ENCODE measurements around the gene BTG2. TPM values are rescaled to one million over a fixed set of nuclear protein-coding genes. Genes with fewer than 3 reads are reported as not detected.
A peak's percentile ranks its signal among the peaks of the same experiment; 100 is the strongest.

BTG2 gene
- total RNA-seq, 1 donor from 2014 or later: 32.4 TPM

- Histone ChIP-seq H3K27me3 (ENCODE audit: control insufficient read depth in 3 of 3, insufficient read depth in 3 of 3, low read length in 3 of 3) (no peaks in the 10 kb centered on the region), H3K36me3 (ENCODE audit: control insufficient read depth in 3 of 3, insufficient read depth in 3 of 3, low read length in 3 of 3) (peaks cover 7 to 13% (median 12%) of the 10 kb centered on the region in 3 donors), H3K9ac (ENCODE audit: low read depth in 1 of 3, low read length in 3 of 3) (no peak overlapping the region), H3K4me1 (ENCODE audit: control insufficient read depth in 3 of 3, insufficient read depth in 3 of 3, low read length in 3 of 3) (peaks cover 18 to 34% (median 31%) of the 10 kb centered on the region in 3 donors), H3K9me3 (ENCODE audit: control insufficient read depth in 3 of 3, low read length in 3 of 3) (no peaks in the 10 kb centered on the region), H3K4me3 (ENCODE audit: low read length in 3 of 3) (no peak overlapping the region), H3K27ac (ENCODE audit: low read depth, low read length) (no peak overlapping the region)
These were observed 2.4 kb upstream of the BTG2 start for GRCh38 chr1:203302894-203303293.

- peaks cover 18 to 25% (median 24%) of the 10 kb centered on the region in 3 donors for H3K36me3 ChIP-seq (ENCODE audit: control insufficient read depth in 3 of 3, insufficient read depth in 3 of 3, low read length in 3 of 3)
- peak overlapping the region; percentile 56 to 77 (median 56) for H3K4me3 ChIP-seq (ENCODE audit: low read length in 3 of 3)
- H3K9me3 ChIP-seq (ENCODE audit: control insufficient read depth in 3 of 3, low read length in 3 of 3): no peaks in the 10 kb centered on the region
- peak overlapping the region; percentile 78 to 95 (median 91) for H3K9ac ChIP-seq (ENCODE audit: low read depth in 1 of 3, low read length in 3 of 3)
- H3K27me3 ChIP-seq (ENCODE audit: control insufficient read depth in 3 of 3, insufficient read depth in 3 of 3, low read length in 3 of 3): no peaks in the 10 kb centered on the region
- peak overlapping the region; percentile 99 for H3K27ac ChIP-seq (ENCODE audit: low read depth, low read length)
- H3K4me1 ChIP-seq (ENCODE audit: control insufficient read depth in 3 of 3, insufficient read depth in 3 of 3, low read length in 3 of 3): peaks cover 29 to 43% (median 39%) of the 10 kb centered on the region in 3 donors
These were observed 864 bp upstream of the BTG2 start for GRCh38 chr1:203304391-203304918.

GRCh38 chr1:203305809-203306088, 430 bp downstream of the BTG2 start:
- H3K36me3 ChIP-seq (ENCODE audit: control insufficient read depth in 3 of 3, insufficient read depth in 3 of 3, low read length in 3 of 3): peaks cover 21 to 25% (median 24%) of the 10 kb centered on the region in 3 donors
- H3K4me3 ChIP-seq (ENCODE audit: low read length in 3 of 3): peak overlapping the region; percentile 92 to 96 (median 94)
- no peaks in the 10 kb centered on the region for H3K27me3 ChIP-seq (ENCODE audit: control insufficient read depth in 3 of 3, insufficient read depth in 3 of 3, low read length in 3 of 3)
- H3K4me1 ChIP-seq (ENCODE audit: control insufficient read depth in 3 of 3, insufficient read depth in 3 of 3, low read length in 3 of 3): peaks cover 31 to 48% (median 42%) of the 10 kb centered on the region in 3 donors
- H3K27ac ChIP-seq (ENCODE audit: low read depth, low read length): peak overlapping the region; percentile 99
- H3K9ac ChIP-seq (ENCODE audit: low read depth in 1 of 3, low read length in 3 of 3): peak overlapping the region; percentile 98 to 100 (median 98)
- no peaks in the 10 kb centered on the region for H3K9me3 ChIP-seq (ENCODE audit: control insufficient read depth in 3 of 3, low read length in 3 of 3)

DNA sequence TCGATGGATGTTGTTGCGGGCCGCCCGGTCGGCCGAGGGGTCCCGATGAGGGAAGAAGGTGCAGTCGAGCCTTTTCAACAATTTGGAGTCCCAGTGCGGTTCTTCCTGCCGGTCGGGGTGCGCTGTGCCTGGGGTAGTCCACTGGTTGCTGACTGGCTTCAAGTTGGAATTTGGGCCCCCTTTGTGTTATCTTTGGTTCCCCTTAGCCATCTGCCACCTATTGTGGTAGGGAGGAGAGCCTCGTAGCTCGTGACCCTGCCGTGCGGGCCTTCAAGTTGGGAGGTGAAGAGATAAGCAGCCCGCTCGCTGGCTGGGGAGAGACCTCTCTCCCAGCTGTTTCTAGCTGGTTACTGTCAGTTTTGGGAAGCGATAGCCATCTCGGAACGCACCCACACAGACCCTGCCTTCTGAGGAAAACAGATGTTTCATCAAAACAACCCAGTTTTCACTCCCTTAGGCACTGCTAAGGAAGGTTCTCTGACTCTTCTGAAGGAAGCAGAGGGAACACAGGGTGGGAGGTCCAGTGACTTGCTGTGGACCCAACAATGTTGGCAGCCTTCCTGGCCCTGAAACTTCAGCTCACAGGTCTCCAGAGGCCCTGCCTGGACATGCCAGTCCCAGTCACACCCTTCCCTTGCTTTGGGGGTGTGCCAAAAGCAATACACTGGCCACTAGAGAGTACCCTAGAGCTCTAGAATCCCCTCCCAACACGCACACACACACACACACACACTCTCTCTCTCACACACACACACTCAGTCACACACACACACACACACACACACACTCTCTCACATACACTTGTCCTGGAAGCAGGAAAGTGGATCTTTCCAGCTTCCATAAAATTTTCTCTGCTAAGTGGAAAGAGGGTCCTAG, 1.0 kb downstream of the BTG2 start:
- Histone ChIP-seq H3K36me3 (ENCODE audit: control insufficient read depth in 3 of 3, insufficient read depth in 3 of 3, low read length in 3 of 3) (peaks cover 21 to 25% (median 24%) of the 10 kb centered on the region in 3 donors), H3K9me3 (ENCODE audit: control insufficient read depth in 3 of 3, low read length in 3 of 3) (no peaks in the 10 kb centered on the region), H3K4me1 (ENCODE audit: control insufficient read depth in 3 of 3, insufficient read depth in 3 of 3, low read length in 3 of 3) (peaks cover 31 to 51% (median 41%) of the 10 kb centered on the region in 3 donors), H3K27me3 (ENCODE audit: control insufficient read depth in 3 of 3, insufficient read depth in 3 of 3, low read length in 3 of 3) (no peaks in the 10 kb centered on the region), H3K27ac (ENCODE audit: low read depth, low read length) (peak overlapping the region; percentile 99), H3K4me3 (ENCODE audit: low read length in 3 of 3) (peak overlapping the region; percentile 92 to 96 (median 94)), H3K9ac (ENCODE audit: low read depth in 1 of 3, low read length in 3 of 3) (peak overlapping the region; percentile 98 to 100 (median 98))

GRCh38 chr1:203306965-203307541, 1.7 kb downstream of the BTG2 start:
- H3K4me3 ChIP-seq (ENCODE audit: low read length in 3 of 3): peak overlapping the region; percentile 92 to 96 (median 94)
- H3K27ac ChIP-seq (ENCODE audit: low read depth, low read length): peak overlapping the region; percentile 99
- peaks cover 31 to 54% (median 41%) of the 10 kb centered on the region in 3 donors for H3K4me1 ChIP-seq (ENCODE audit: control insufficient read depth in 3 of 3, insufficient read depth in 3 of 3, low read length in 3 of 3)
- H3K9ac ChIP-seq (ENCODE audit: low read depth in 1 of 3, low read length in 3 of 3): peak overlapping the region; percentile 98 to 100 (median 98)
- H3K9me3 ChIP-seq (ENCODE audit: control insufficient read depth in 3 of 3, low read length in 3 of 3): no peaks in the 10 kb centered on the region
- H3K27me3 ChIP-seq (ENCODE audit: control insufficient read depth in 3 of 3, insufficient read depth in 3 of 3, low read length in 3 of 3): no peaks in the 10 kb centered on the region
- H3K36me3 ChIP-seq (ENCODE audit: control insufficient read depth in 3 of 3, insufficient read depth in 3 of 3, low read length in 3 of 3): peaks cover 21 to 25% (median 24%) of the 10 kb centered on the region in 3 donors

- no peaks in the 10 kb centered on the region for H3K27me3 ChIP-seq (ENCODE audit: control insufficient read depth in 3 of 3, insufficient read depth in 3 of 3, low read length in 3 of 3)
- H3K27ac ChIP-seq (ENCODE audit: low read depth, low read length): peak overlapping the region; percentile 99
- no peaks in the 10 kb centered on the region for H3K9me3 ChIP-seq (ENCODE audit: control insufficient read depth in 3 of 3, low read length in 3 of 3)
- peak overlapping the region; percentile 92 to 96 (median 94) for H3K4me3 ChIP-seq (ENCODE audit: low read length in 3 of 3)
- H3K4me1 ChIP-seq (ENCODE audit: control insufficient read depth in 3 of 3, insufficient read depth in 3 of 3, low read length in 3 of 3): peaks cover 31 to 54% (median 41%) of the 10 kb centered on the region in 3 donors
- peaks cover 21 to 25% (median 24%) of the 10 kb centered on the region in 3 donors for H3K36me3 ChIP-seq (ENCODE audit: control insufficient read depth in 3 of 3, insufficient read depth in 3 of 3, low read length in 3 of 3)
- peak overlapping the region; percentile 98 to 100 (median 98) for H3K9ac ChIP-seq (ENCODE audit: low read depth in 1 of 3, low read length in 3 of 3)
These were observed 2.4 kb downstream of the BTG2 start for GRCh38 chr1:203307641-203308126.

- Histone ChIP-seq H3K4me3 (ENCODE audit: low read length in 3 of 3) (peak overlapping the region; percentile 92 to 96 (median 94)), H3K36me3 (ENCODE audit: control insufficient read depth in 3 of 3, insufficient read depth in 3 of 3, low read length in 3 of 3) (peaks cover 21 to 25% (median 24%) of the 10 kb centered on the region in 3 donors), H3K27ac (ENCODE audit: low read depth, low read length) (peak overlapping the region; percentile 99), H3K27me3 (ENCODE audit: control insufficient read depth in 3 of 3, insufficient read depth in 3 of 3, low read length in 3 of 3) (no peaks in the 10 kb centered on the region), H3K9ac (ENCODE audit: low read depth in 1 of 3, low read length in 3 of 3) (peak overlapping the region; percentile 98 to 100 (median 98)), H3K9me3 (ENCODE audit: control insufficient read depth in 3 of 3, low read length in 3 of 3) (no peaks in the 10 kb centered on the region), H3K4me1 (ENCODE audit: control insufficient read depth in 3 of 3, insufficient read depth in 3 of 3, low read length in 3 of 3) (peaks cover 31 to 54% (median 41%) of the 10 kb centered on the region in 3 donors)
These were observed 3.1 kb downstream of the BTG2 start for GRCh38 chr1:203308328-203308922.

GRCh38 chr1:203308923-203309331, 3.6 kb downstream of the BTG2 start:
- Histone ChIP-seq H3K27ac (ENCODE audit: low read depth, low read length) (peak overlapping the region; percentile 99), H3K4me1 (ENCODE audit: control insufficient read depth in 3 of 3, insufficient read depth in 3 of 3, low read length in 3 of 3) (peaks cover 31 to 54% (median 40%) of the 10 kb centered on the region in 3 donors)

GRCh38 chr1:203311368-203312301, 6.3 kb downstream of the BTG2 start:
- Histone ChIP-seq H3K4me1 (ENCODE audit: control insufficient read depth in 3 of 3, insufficient read depth in 3 of 3, low read length in 3 of 3) (peaks cover 29 to 37% (median 30%) of the 10 kb centered on the region in 3 donors), H3K9me3 (ENCODE audit: control insufficient read depth in 3 of 3, low read length in 3 of 3) (no peaks in the 10 kb centered on the region), H3K27ac (ENCODE audit: low read depth, low read length) (no peak overlapping the region), H3K27me3 (ENCODE audit: control insufficient read depth in 3 of 3, insufficient read depth in 3 of 3, low read length in 3 of 3) (no peaks in the 10 kb centered on the region), H3K9ac (ENCODE audit: low read depth in 1 of 3, low read length in 3 of 3) (no peak overlapping the region), H3K4me3 (ENCODE audit: low read length in 3 of 3) (no peak overlapping the region), H3K36me3 (ENCODE audit: control insufficient read depth in 3 of 3, insufficient read depth in 3 of 3, low read length in 3 of 3) (peaks cover 21 to 24% (median 23%) of the 10 kb centered on the region in 3 donors)

More at GRCh38 chr1:203308923-203309331, 3.6 kb downstream of the BTG2 start:
- Histone ChIP-seq H3K9me3 (ENCODE audit: control insufficient read depth in 3 of 3, low read length in 3 of 3) (no peaks in the 10 kb centered on the region), H3K36me3 (ENCODE audit: control insufficient read depth in 3 of 3, insufficient read depth in 3 of 3, low read length in 3 of 3) (peaks cover 21 to 25% (median 24%) of the 10 kb centered on the region in 3 donors), H3K9ac (ENCODE audit: low read depth in 1 of 3, low read length in 3 of 3) (peak overlapping the region; percentile 98 to 100 (median 98)), H3K4me3 (ENCODE audit: low read length in 3 of 3) (peak overlapping the region; percentile 92 to 96 (median 94)), H3K27me3 (ENCODE audit: control insufficient read depth in 3 of 3, insufficient read depth in 3 of 3, low read length in 3 of 3) (no peaks in the 10 kb centered on the region)

Data from skeletal muscle tissue (tissue), 4 donors.